Gastroesophageal sphincter (tissue), 3 donors: ENCODE results near the gene VSNL1.

ENCODE experiments used
- EP300 ChIP-seq: sonication (generic); formaldehyde crosslinking; IDR thresholded peaks from one replicate; pipeline ENCODE4 v1.6.1; 2017; ENCODE audit warnings: antibody characterized with exemption, mild to moderate bottlenecking
- POLR2A ChIP-seq, 2 donors: fragments of 450-650 bp; IDR thresholded peaks; one replicate each; pipeline ENCODE4 v1.6.1; 2017; ENCODE audit warnings: antibody characterized with exemption in 2 of 2, mild to moderate bottlenecking in 2 of 2, moderate library complexity in 1 of 2
- POLR2AphosphoS5 ChIP-seq: sonication (generic); formaldehyde crosslinking; IDR thresholded peaks from one replicate; pipeline ENCODE4 v1.6.1; 2017; ENCODE audit warnings: antibody characterized with exemption
- TF ChIP-seq, protein P1 (sequence below), 4 experiments: fragments of 200-600 bp in 2 of 4; fragments of 450-650 bp in 2 of 4; sonication (generic) in 1 of 4; IDR thresholded peaks; one replicate each; pipeline ENCODE4 v1.5.1; 2017 to 2019; ENCODE audit warnings: antibody characterized with exemption in 4 of 4, mild to moderate bottlenecking in 2 of 4, moderate library complexity in 2 of 4

DNA sequence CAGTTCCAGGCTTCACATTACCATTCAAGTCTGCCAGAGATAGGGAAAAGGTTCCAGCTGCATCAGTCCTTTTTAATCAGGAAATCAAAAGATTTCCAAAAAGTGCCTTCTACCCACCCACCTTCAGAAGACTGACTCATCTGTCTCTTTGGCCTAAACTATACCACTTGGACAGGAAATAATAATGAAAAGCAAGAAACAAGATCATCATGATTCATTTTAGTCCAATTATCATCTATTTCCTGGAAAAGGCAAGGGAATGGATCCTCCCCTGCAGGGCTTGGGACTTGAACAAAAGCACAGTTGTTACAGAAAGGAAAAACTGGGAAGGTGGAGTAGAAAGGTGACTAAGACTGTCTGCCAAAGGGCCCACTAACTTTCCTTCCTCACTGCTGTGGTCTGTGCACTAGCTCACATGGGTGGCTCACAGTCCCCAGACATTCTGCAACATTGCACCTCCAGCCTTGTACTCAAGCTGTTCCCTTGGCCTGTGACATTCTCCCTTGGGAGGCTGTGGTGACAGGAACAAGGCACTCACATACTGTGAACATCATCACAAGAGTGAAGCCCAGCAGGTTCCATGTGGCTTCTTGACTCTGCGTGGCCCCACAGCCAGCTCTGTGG is 75.3 kb downstream of the VSNL1 start:
- TF ChIP-seq POLR2A (IDR thresholded peaks at IDR 0.05), result no peak
- TF ChIP-seq, protein P1, sequence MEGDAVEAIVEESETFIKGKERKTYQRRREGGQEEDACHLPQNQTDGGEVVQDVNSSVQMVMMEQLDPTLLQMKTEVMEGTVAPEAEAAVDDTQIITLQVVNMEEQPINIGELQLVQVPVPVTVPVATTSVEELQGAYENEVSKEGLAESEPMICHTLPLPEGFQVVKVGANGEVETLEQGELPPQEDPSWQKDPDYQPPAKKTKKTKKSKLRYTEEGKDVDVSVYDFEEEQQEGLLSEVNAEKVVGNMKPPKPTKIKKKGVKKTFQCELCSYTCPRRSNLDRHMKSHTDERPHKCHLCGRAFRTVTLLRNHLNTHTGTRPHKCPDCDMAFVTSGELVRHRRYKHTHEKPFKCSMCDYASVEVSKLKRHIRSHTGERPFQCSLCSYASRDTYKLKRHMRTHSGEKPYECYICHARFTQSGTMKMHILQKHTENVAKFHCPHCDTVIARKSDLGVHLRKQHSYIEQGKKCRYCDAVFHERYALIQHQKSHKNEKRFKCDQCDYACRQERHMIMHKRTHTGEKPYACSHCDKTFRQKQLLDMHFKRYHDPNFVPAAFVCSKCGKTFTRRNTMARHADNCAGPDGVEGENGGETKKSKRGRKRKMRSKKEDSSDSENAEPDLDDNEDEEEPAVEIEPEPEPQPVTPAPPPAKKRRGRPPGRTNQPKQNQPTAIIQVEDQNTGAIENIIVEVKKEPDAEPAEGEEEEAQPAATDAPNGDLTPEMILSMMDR (IDR thresholded peaks at IDR 0.05), result no peak
- TF ChIP-seq POLR2AphosphoS5, result no peak
- TF ChIP-seq EP300, result no peak
